SK-N-SH treated with all-trans-retinoic acid at 6 μM for 48 hours (cell line): ENCODE measurements around the gene RPUSD4.

ENCODE experiments used
- ATAC-seq: fragments of 200-7000 bp; cut with Tn5 transposase; 3 replicates; pipeline ENCODE4 v1.9.1; 2020; ENCODE audit warnings: mild to moderate bottlenecking, moderate library complexity
- ARNTL ChIP-seq: fragments of 450-650 bp; formaldehyde crosslinking; IDR thresholded peaks from 2 replicates; pipeline ENCODE4 v1.5.0; 2020; ENCODE audit warnings: low read depth, mild to moderate bottlenecking, moderate library complexity, borderline replicate concordance
- BACH2 ChIP-seq: fragments of 250-450 bp; sonication (Bioruptor Pico); IDR thresholded peaks from 2 replicates; pipeline ENCODE4 v1.9.0; 2021; ENCODE audit warnings: mild to moderate bottlenecking, borderline replicate concordance
- CREB5 ChIP-seq: fragments of 250-450 bp; sonication (Bioruptor Pico); IDR thresholded peaks from 2 replicates; pipeline ENCODE4 v1.5.1; 2020; ENCODE audit warnings: low read depth, mild to moderate bottlenecking, moderate library complexity
- CSDC2 ChIP-seq: fragments of 250-450 bp; sonication (Bioruptor Pico); IDR thresholded peaks from 2 replicates; pipeline ENCODE4 v1.5.0; 2020; ENCODE audit warnings: mild to moderate bottlenecking, moderate library complexity
- CSRNP3 ChIP-seq: fragments of 250-450 bp; sonication (Bioruptor Pico); IDR thresholded peaks from 2 replicates; pipeline ENCODE4 v1.5.1; 2021; ENCODE audit warnings: mild to moderate bottlenecking, moderate library complexity
- ESRRG ChIP-seq: fragments of 250-450 bp; sonication (Bioruptor Pico); IDR thresholded peaks from 2 replicates; pipeline ENCODE4 v1.6.1; 2021; ENCODE audit warnings: mild to moderate bottlenecking
- GLIS3 ChIP-seq: fragments of 250-450 bp; sonication (Bioruptor Pico); IDR thresholded peaks from 2 replicates; pipeline ENCODE4 v1.5.0; 2020; ENCODE audit warnings: mild to moderate bottlenecking, moderate library complexity
- ISL1 ChIP-seq: fragments of 250-450 bp; sonication (Bioruptor Pico); IDR thresholded peaks from 2 replicates; pipeline ENCODE4 v2.1.2; 2022; ENCODE audit warnings: mild to moderate bottlenecking, moderate library complexity
- OSR1 ChIP-seq: fragments of 250-450 bp; sonication (Bioruptor Pico); IDR thresholded peaks from 2 replicates; pipeline ENCODE4 v1.8.0; 2022; ENCODE audit warnings: moderate library complexity, mild to moderate bottlenecking, inconsistent platforms
- PATZ1 ChIP-seq: fragments of 250-450 bp; sonication (Bioruptor Pico); IDR thresholded peaks from 2 replicates; pipeline ENCODE4 v1.8.0; 2020; ENCODE audit warnings: mild to moderate bottlenecking, moderate library complexity, borderline replicate concordance
- POU6F1 ChIP-seq: fragments of 250-450 bp; sonication (Bioruptor Pico); IDR thresholded peaks from 2 replicates; pipeline ENCODE4 v1.8.0; 2021; ENCODE audit warnings: low read depth, mild to moderate bottlenecking, moderate library complexity, borderline replicate concordance
- PPARA ChIP-seq: fragments of 250-450 bp; sonication (Bioruptor Pico); IDR thresholded peaks from 2 replicates; pipeline ENCODE4 v1.5.0; 2020; ENCODE audit warnings: mild to moderate bottlenecking, borderline replicate concordance
- RARB ChIP-seq: fragments of 250-450 bp; sonication (Bioruptor Pico); IDR thresholded peaks from 2 replicates; pipeline ENCODE4 v1.8.0; 2021; ENCODE audit warnings: mild to moderate bottlenecking, moderate library complexity
- SNAI2 ChIP-seq: fragments of 250-450 bp; sonication (Bioruptor Pico); IDR thresholded peaks from 2 replicates; pipeline ENCODE4 v1.5.0; 2020; ENCODE audit warnings: mild to moderate bottlenecking, moderate library complexity
- TCF4 ChIP-seq: fragments of 250-450 bp; sonication (Bioruptor Pico); IDR thresholded peaks from 2 replicates; pipeline ENCODE4 v1.8.0; 2021; ENCODE audit warnings: mild to moderate bottlenecking, moderate library complexity, borderline replicate concordance
- TOX ChIP-seq: fragments of 250-450 bp; sonication (Bioruptor Pico); IDR thresholded peaks from 2 replicates; pipeline ENCODE4 v1.8.0; 2021; ENCODE audit warnings: mild to moderate bottlenecking, moderate library complexity, borderline replicate concordance
- TSHZ2 ChIP-seq: fragments of 250-450 bp; sonication (Bioruptor Pico); IDR thresholded peaks from 2 replicates; pipeline ENCODE4 v1.5.0; 2020; ENCODE audit warnings: mild to moderate bottlenecking, moderate library complexity
- ZC3H10 ChIP-seq: fragments of 250-450 bp; sonication (Bioruptor Pico); IDR thresholded peaks from 2 replicates; pipeline ENCODE4 v1.5.1; 2021; ENCODE audit warnings: mild to moderate bottlenecking, moderate library complexity
- ZNF565 ChIP-seq: fragments of 450-650 bp; formaldehyde crosslinking; conservative IDR thresholded peaks from 2 replicates; pipeline ENCODE4 v1.5.0; 2020; ENCODE audit warnings: low read depth, mild to moderate bottlenecking, moderate library complexity
- ZNF70 ChIP-seq: fragments of 450-650 bp; formaldehyde crosslinking; IDR thresholded peaks from 2 replicates; pipeline ENCODE4 v1.5.0; 2020; ENCODE audit warnings: mild to moderate bottlenecking, moderate library complexity
- ZNF8 ChIP-seq: fragments of 450-650 bp; formaldehyde crosslinking; IDR thresholded peaks from 2 replicates; pipeline ENCODE4 v1.5.0; 2020; ENCODE audit warnings: mild to moderate bottlenecking, moderate library complexity

Gene RPUSD4

GRCh38 chr11:126182787-126183445, 28.5 kb downstream of the RPUSD4 start:
- ATAC-seq: no peak
- TF ChIP-seq ZC3H10 (CRISPR knock-in tag) (no peak), TOX (no peak), POU6F1 (CRISPR knock-in tag) (no peak), ESRRG (CRISPR knock-in tag) (no peak), CSRNP3 (CRISPR knock-in tag) (no peak), ARNTL (CRISPR knock-in tag) (no peak), CREB5 (CRISPR knock-in tag) (no peak), TSHZ2 (CRISPR knock-in tag) (no peak), OSR1 (CRISPR knock-in tag) (no peak), TCF4 (CRISPR knock-in tag) (no peak), CSDC2 (CRISPR knock-in tag) (no peak), SNAI2 (CRISPR knock-in tag) (no peak), ZNF70 (CRISPR knock-in tag) (no peak), ISL1 (CRISPR knock-in tag) (no peak), BACH2 (CRISPR knock-in tag) (no peak), GLIS3 (CRISPR knock-in tag) (no peak), ZNF8 (CRISPR knock-in tag) (no peak), ZNF565 (CRISPR knock-in tag) (no peak), PATZ1 (CRISPR knock-in tag) (no peak), PPARA (CRISPR knock-in tag) (no peak)

GRCh38 chr11:126181939-126182730, 29.3 kb downstream of the RPUSD4 start:
- TF ChIP-seq ZNF70 (CRISPR knock-in tag) (no peak), ISL1 (CRISPR knock-in tag) (no peak), CSDC2 (CRISPR knock-in tag) (no peak), SNAI2 (CRISPR knock-in tag) (no peak), CSRNP3 (CRISPR knock-in tag) (no peak), TSHZ2 (CRISPR knock-in tag) (no peak), OSR1 (CRISPR knock-in tag) (no peak), RARB (CRISPR knock-in tag) (no peak)
- no peak for ATAC-seq
